Sigmoid colon (tissue), 7 donors: ENCODE results near the gene PMAIP1. TPM values are rescaled to one million over a fixed set of nuclear protein-coding genes. Genes with fewer than 3 reads are reported as not detected.

ENCODE experiments used
- DNase-seq: peaks from one replicate; pipeline ENCODE4 v3.0.0-alpha.2; 2019
- H3K27ac ChIP-seq, 4 donors: fragments of 200-600 bp; sonication (generic); one replicate each; pipeline ENCODE4 v1.5.1; 2016 to 2019; ENCODE audit warnings: mild to moderate bottlenecking in 1 of 4
- H3K27me3 ChIP-seq, 3 donors: fragments of 200-600 bp; sonication (generic); one replicate each; pipeline ENCODE4 v1.5.1; 2019; ENCODE audit warnings: mild to moderate bottlenecking in 1 of 3
- H3K36me3 ChIP-seq, 4 donors: fragments of 200-600 bp; sonication (generic); one replicate each; pipeline ENCODE4 v1.5.1; 2016 to 2019
- H3K4me1 ChIP-seq, 4 donors: fragments of 200-600 bp; sonication (generic); one replicate each; pipeline ENCODE4 v1.5.1; 2017 to 2019
- H3K4me3 ChIP-seq, 4 donors: fragments of 200-600 bp; sonication (generic); one replicate each; pipeline ENCODE4 v1.5.1; 2017 to 2019; ENCODE audit warnings: mild to moderate bottlenecking in 2 of 4, moderate library complexity in 1 of 4
- H3K9me3 ChIP-seq, 4 donors: fragments of 200-600 bp in 3 of 4; sonication (generic) in 3 of 4; one replicate each; pipeline versions ENCODE4 v1.5.1 to v1.6.1; 2013 to 2019
- CTCF ChIP-seq, 4 experiments: fragments of 450-650 bp in 3 of 4; fragments of 200-600 bp in 1 of 4; IDR thresholded peaks; one replicate each; pipeline ENCODE4 v1.5.1; 2016 to 2019; ENCODE audit warnings: antibody characterized with exemption in 4 of 4, mild to moderate bottlenecking in 3 of 4, moderate library complexity in 2 of 4
- EP300 ChIP-seq, 4 donors: sonication (generic); formaldehyde crosslinking; IDR thresholded peaks; one replicate each; pipeline ENCODE4 v1.6.1; 2017; ENCODE audit warnings: antibody characterized with exemption in 4 of 4
- POLR2A ChIP-seq, 2 donors: fragments of 450-650 bp; IDR thresholded peaks; one replicate each; pipeline ENCODE4 v1.6.1; 2016; ENCODE audit warnings: antibody characterized with exemption in 2 of 2, mild to moderate bottlenecking in 2 of 2, moderate library complexity in 2 of 2
- POLR2AphosphoS5 ChIP-seq, 4 donors: sonication (generic); formaldehyde crosslinking; IDR thresholded peaks; one replicate each; pipeline ENCODE4 v1.6.1; 2017; ENCODE audit warnings: antibody characterized with exemption in 4 of 4
- WGBS, 2 donors: extraction: QIAGEN DNeasy Blood & Tissue Kit; methylation state at CpG; one replicate each; pipeline ENCODE4 v1.1.7; 2013; 5-methylcytosine and 5-hydroxymethylcytosine counted together
- intact Hi-C: fragments of 100-400 bp; cut with DNase I; formaldehyde crosslinking; loops from one replicate; pipeline ENCODE4 v1.15.1; 2023
- polyA plus RNA-seq, 3 donors: library from polyadenylated mRNA; stranded (reverse); fragments of 200-250 nt; gene quantifications; one replicate each; pipeline ENCODE4 v1.2.3, GENCODE V29; 2013
- total RNA-seq, 4 donors: library from RNA; depleted of rRNA; stranded (reverse); fragments of >200 nt; gene quantifications; one replicate each; pipeline ENCODE4 v1.1.0, GENCODE V29; 2016
- donor health status: healthy with polysubstance abuse.
- donor health status: Bipolar disorder and iron deficiency.
- donor health status: healthy.

Gene PMAIP1
- total and polyA plus RNA-seq, 7 donors = 0.99 to 9.5 (median 4.4) TPM; not detected in 1

DNA sequence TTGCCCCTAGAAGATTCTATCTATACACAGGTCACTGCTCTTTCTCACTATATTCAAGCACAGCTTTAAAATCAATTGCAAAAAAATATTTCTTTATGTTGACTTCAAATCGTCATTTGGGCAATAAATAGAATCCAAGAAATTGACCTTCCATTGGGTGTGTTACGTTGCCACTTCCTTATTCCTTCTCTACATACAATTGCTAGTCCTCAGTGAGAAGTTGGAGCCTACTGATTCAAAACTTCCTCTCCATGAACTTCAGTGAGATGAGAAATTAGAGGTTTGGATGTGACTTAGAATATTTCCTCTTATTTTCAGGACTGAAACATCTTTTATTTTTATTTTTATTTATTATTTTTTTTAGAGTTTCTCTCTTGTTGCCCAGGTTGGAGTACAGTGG, 40.3 kb downstream of the PMAIP1 start:
- Histone ChIP-seq H3K9me3 (no peaks in the 10 kb centered on the region), H3K27me3 (no peaks in the 10 kb centered on the region), H3K4me3 (no peak overlapping the region), H3K36me3 (no peaks in the 10 kb centered on the region), H3K4me1 (no peaks in the 10 kb centered on the region), H3K27ac (no peak overlapping the region)
- intact Hi-C loops = no loop called here
- DNase-seq = no peak
- WGBS, 2 donors = 27 to 46% methylated on average over 2 of the region's 2 CpGs
- no peak for TF ChIP-seq CTCF (IDR thresholded peaks at IDR 0.05)
- TF ChIP-seq POLR2AphosphoS5 (IDR thresholded peaks at IDR 0.05) = no peak
- TF ChIP-seq EP300 (IDR thresholded peaks at IDR 0.05) = no peak
- no peak for TF ChIP-seq POLR2A (IDR thresholded peaks at IDR 0.05)

GRCh38 chr18:59941331-59941730, 41.5 kb downstream of the PMAIP1 start:
- H3K4me1 ChIP-seq = no peaks in the 10 kb centered on the region
- no peaks in the 10 kb centered on the region for H3K27me3 ChIP-seq
- WGBS, 2 donors = 63 to 74% methylated on average over 4 of the region's 4 CpGs
- H3K4me3 ChIP-seq = no peak overlapping the region
- DNase-seq = no peak
- H3K36me3 ChIP-seq = no peaks in the 10 kb centered on the region
- intact Hi-C loops = no loop called here
- TF ChIP-seq CTCF (IDR thresholded peaks at IDR 0.05) (no peak), POLR2AphosphoS5 (IDR thresholded peaks at IDR 0.05) (no peak), POLR2A (IDR thresholded peaks at IDR 0.05) (no peak)
- H3K27ac ChIP-seq = no peak overlapping the region
- H3K9me3 ChIP-seq = no peaks in the 10 kb centered on the region

DNA sequence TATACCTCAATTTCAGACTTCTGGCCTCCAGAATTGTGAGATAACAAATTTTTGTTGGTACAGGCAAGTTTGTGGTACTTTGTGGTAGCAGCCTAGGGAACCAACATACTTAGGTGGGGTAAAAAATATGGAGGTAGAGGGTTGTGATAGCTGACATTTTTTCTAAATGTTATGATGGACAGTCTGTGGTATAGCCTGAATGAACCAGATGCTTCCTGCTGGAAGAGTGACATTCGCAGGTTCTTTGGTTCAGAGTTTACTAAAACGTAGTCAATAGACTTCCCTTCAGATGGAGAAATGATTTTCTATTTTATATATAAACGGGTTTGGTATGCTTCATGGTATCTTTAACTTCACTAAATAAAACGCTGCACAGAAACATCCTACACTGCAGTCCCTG, 42.8 kb downstream of the PMAIP1 start:
- no peak for DNase-seq
- H3K4me3 ChIP-seq = no peak overlapping the region

GRCh38 chr18:59945544-59945943, 45.7 kb downstream of the PMAIP1 start:
- Histone ChIP-seq H3K27me3 (no peaks in the 10 kb centered on the region), H3K9me3 (no peaks in the 10 kb centered on the region), H3K4me3 (no peak overlapping the region), H3K27ac (no peak overlapping the region), H3K4me1 (no peaks in the 10 kb centered on the region), H3K36me3 (no peaks in the 10 kb centered on the region)
- DNase-seq = no peak
- 87 to 91% methylated on average over 2 of the region's 2 CpGs for WGBS, 2 donors
- TF ChIP-seq CTCF (IDR thresholded peaks at IDR 0.05) = no peak
- no peak for TF ChIP-seq POLR2A (IDR thresholded peaks at IDR 0.05)
- intact Hi-C loops = no loop called here

More for the DNA sequence above, 42.8 kb downstream of the PMAIP1 start:
- Histone ChIP-seq H3K4me1 (no peaks in the 10 kb centered on the region), H3K36me3 (no peaks in the 10 kb centered on the region), H3K27me3 (no peaks in the 10 kb centered on the region), H3K27ac (no peak overlapping the region), H3K9me3 (no peaks in the 10 kb centered on the region)
- intact Hi-C loops = no loop called here
- WGBS, 2 donors = 52 to 83% methylated on average over 4 of the region's 4 CpGs
- no peak for TF ChIP-seq EP300 (IDR thresholded peaks at IDR 0.05)
- TF ChIP-seq POLR2AphosphoS5 (IDR thresholded peaks at IDR 0.05) = no peak
- no peak for TF ChIP-seq POLR2A (IDR thresholded peaks at IDR 0.05)
- no peak for TF ChIP-seq CTCF (IDR thresholded peaks at IDR 0.05)

DNA sequence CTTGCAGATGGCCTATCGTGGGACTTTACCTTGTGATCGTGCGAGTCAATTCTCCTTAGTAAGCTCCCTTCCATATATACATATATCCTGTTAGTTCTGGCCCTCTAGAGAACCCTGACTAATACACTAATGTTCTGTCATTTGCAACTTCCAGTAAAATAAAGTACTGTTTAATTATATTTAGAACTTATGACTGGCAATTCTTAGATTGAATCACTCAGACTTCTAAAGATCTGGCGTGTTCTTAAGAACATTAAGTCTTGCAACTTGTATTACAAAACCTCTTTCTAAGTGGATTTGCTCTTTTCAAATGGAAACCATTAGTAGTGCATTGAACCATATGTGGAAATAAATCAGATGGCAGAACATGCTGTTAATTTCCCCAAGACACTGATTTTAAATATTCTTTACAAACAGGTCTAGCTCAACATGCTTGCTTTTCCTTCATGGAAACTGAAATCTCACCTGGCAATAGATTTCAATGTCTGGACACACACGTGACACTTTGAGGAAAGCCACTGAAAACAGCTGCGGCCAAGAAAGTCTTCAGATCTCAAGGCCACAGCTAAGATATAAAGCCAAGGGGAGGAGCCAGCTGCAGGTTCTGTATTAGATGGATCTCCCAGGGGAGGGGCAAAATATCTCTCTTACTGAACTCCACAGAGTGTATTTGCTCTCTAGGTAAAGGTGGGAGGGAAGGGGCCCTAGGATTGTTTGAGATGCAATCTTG, 50.6 kb downstream of the PMAIP1 start:
- intact Hi-C loops = no loop called here
- no peak for TF ChIP-seq CTCF (IDR thresholded peaks at IDR 0.05)
- no peak for TF ChIP-seq EP300 (IDR thresholded peaks at IDR 0.05)
- no peak for TF ChIP-seq POLR2A (IDR thresholded peaks at IDR 0.05)
- no peak for TF ChIP-seq POLR2AphosphoS5 (IDR thresholded peaks at IDR 0.05)
- WGBS, 2 donors = 66 to 70% methylated on average over 6 of the region's 6 CpGs

More for the DNA sequence above, 50.6 kb downstream of the PMAIP1 start:
- no peaks in the 10 kb centered on the region for H3K9me3 ChIP-seq
- no peaks in the 10 kb centered on the region for H3K27me3 ChIP-seq
- H3K4me1 ChIP-seq = no peaks in the 10 kb centered on the region
- no peaks in the 10 kb centered on the region for H3K36me3 ChIP-seq
- H3K4me3 ChIP-seq = no peak overlapping the region
- DNase-seq = no peak
- no peak overlapping the region for H3K27ac ChIP-seq
